Stimulated activated CD4-positive, alpha-beta T cell treated with anti-CD3 and anti-CD28 coated beads, Interleukin-1b, Interleukin-23, amount 100 ng/mL, for 1 hour (primary cell): ENCODE results near the gene CCDC30.
"Not testable (repeated sequence)": the region's sequence is repeated elsewhere in the genome, so short reads cannot be mapped to it uniquely, and the experiment has no call there.

Experiments used
- DNase-seq, 2 donors: peaks; one replicate each; pipeline ENCODE4 v3.0.0-alpha.2; 2020; ENCODE audit warnings: low read depth in 2 of 2

CCDC30 gene

DNA sequence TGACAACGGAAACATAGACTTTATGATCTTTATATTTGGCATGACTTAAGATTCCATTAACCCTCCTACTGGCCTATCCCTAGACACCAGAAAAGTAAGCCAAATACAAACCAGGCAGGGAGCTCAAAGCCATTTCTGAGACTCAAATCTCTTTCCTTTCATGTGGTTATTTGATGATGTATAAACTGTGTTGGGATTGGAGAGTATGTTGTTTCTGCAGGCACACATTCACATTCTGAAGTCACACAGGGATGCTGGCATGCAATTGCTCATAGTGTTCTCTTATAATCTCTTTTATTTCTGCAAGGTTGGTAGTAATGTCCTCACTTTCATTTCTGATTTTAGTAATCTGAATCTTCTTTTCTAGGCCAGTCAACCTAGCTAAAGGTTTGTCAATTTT is 13.0 kb upstream of the CCDC30 start:
- DNase-seq = no peak

DNA sequence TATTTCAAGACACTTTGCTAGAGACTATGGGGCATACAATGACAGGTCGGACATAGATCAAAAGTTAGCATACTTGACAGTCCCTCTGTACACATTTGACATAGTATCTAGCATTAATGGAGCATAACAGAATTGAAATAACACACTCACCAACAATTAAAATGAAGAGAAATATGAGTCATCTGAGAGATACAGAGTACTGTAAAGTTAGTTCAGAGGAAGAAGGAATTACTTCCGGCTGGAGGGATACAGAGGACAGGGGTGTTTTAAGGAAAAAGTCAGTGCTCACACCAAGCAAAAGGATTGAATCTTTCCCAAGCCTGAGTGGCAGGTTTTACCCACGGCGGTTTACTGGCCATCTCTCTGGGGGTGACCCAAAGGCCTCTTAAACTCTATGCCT is 9.7 kb upstream of the CCDC30 start:
- DNase-seq = no peak

DNA sequence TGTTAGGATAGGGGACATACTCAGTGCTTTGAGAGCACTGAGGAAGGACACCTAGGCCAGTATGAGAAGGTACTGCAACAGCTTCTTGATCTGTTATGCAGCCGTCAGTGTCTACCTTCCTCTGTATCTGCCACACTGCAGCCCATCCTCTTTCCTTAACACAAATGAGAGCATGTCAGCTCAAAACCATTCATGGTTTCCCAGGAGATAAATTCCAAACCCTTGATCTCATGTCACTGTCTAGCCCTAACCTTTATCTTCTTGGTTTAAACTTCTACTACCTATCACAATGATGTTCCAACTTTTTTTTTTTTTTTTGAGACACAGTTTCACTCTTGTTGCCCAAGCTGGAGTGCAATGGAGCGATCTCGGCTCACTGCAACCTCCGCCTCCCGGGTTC is 8.7 kb upstream of the CCDC30 start:
- DNase-seq = no peak

DNA sequence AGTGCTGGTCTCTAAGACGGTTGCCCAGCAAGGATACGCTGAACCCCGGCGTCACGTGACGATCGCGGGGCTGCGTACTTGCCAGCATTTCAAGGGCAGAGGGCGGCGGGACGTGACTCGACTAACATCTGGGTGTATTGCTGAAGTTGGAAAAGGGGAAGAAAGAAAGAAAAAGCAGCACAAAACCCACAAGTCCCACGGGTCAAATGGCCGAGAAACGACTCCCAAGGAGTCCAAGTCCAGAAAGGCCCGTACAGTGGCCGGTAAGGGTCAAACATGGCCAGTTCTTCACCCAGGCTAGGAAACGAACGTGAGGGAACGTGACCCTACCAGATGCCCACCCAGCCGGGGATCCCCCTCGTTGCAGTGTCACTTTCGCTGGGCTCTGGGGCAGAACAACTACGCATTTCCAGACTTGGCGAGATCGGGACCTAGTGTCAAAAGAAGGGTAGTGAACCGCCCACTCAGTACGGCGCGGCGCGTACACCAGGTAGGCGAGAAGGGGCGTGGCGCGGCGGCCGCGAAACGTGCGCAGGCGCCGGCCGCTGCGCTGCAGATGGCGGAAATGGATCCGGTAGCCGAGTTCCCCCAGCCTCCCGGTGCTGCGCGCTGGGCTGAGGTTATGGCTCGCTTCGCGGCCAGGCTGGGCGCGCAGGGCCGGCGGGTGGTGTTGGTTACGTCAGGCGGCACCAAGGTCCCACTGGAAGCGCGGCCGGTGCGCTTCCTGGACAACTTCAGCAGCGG is 6.9 kb upstream of the CCDC30 start, which contains the start of the genes PPCS and ZMYND12:
Gene PPCS (plus strand): TSS at position 534 of the 744 bp plus-strand sequence. CDS start 23 bp downstream, at position 557.
Gene ZMYND12 (minus strand): TSS at position 13 of the 744 bp plus-strand sequence. CDS start 25 bp downstream, outside the sequence.
- peak; percentile 70 to 80 for DNase-seq

DNA sequence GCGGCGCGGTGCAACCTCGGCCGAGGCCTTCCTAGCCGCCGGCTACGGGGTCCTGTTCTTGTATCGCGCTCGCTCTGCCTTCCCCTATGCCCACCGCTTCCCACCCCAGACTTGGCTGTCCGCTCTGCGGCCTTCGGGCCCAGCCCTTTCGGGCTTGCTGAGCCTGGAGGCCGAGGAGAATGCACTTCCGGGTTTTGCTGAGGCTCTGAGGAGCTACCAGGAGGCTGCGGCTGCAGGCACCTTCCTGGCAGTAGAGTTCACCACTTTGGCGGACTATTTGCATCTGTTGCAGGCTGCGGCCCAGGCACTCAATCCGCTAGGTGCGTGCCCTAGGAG is 6.4 kb upstream of the CCDC30 start:
- DNase-seq = peak in 1 of 2 donors; percentile 10

DNA sequence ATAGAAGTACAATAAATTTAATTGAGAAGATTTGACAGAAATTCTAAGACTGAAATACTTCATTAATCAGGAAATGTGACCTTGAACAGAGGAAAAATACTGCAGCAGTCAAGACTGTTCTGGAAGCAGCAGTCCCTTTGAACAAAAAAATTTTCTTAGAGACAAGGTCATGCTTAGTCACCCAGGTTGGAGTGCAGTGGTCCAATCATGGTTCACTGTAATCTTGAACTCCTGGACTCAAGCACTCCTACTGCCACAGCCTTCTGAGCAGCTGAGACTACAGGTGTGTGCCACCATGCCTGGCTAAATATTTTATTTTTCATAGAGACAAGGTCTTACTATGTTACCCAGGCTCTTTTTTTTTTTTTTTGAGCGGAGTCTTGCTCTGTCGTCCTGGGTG is 1.9 kb upstream of the CCDC30 start:
- DNase-seq = no peak

DNA sequence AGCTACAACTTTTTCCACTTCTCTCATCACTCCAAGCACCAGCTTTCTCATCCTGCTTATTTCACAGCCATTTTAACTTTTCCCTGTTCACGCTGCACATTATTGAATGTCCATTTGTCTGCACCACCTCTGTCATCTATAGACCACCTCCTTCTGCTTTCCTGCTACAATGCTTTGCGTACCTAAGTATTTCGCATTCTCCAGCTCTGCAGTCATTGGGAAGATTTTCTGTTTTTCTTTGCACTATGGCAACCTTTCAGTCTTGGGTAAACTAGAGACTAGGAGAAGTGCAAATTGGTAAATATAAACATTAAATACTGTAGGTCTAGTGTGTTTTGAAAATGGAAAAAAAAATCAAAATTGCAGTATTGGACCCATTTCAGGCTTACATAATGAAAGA is 835 bp downstream of the CCDC30 start:
- no peak for DNase-seq

DNA sequence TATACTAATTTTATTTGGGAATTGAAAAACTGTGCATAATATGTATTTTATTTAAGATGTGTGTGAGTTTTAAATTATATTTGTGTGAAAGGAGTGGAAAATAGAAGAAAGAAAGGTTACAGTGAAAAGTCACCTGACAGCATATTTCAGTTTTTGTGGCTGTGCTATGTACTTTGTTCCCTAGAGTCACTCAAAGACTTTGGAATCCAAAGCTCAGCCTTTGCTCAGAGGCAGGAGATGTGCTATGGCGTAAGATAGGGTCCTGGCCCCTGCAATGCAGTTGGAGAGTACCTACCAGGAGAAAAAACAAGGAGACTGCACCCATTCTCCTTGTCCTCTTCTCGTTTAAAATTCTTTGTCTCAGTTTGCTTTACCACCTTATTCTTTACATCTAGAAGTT is 2.9 kb downstream of the CCDC30 start:
- DNase-seq = no peak

DNA sequence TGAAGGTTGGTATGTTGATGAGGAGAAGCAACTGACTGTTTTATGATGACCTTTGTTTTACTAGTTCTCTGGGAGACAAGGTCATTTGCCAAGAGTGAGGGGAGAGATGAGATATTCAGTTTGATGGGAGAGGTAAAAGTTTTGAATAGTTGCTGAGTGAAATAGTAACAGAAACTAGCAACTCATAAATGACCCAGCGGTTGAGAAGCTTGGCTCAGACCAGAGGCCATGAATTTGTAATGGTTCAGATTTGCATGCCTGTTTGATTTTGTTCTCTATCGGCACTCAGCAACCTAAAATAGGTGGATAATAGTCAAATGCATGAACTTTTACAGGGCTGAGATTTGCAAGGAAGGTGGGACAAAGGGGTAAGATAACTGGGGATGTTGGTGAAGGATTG is 6.6 kb downstream of the CCDC30 start:
- DNase-seq = no peak

DNA sequence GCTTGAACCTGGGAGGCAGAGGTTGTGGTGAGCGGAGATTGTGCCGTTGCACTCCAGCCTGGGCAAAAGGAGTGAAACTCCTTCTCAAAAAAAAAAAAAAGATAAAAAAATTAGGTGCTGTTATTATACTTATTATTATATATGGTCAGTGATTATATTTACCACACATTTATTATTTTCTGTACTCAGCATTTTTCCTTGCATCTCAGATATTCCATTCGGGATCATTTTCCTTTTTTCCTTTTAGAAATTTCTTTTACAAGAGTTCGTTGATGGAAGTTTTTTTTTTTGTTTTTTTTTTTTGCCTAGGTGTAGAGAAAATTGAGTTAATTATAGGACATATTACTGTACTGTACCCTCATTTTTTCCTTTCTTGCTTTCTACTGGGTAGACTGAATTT is 13.5 kb downstream of the CCDC30 start:
- no peak for DNase-seq

DNA sequence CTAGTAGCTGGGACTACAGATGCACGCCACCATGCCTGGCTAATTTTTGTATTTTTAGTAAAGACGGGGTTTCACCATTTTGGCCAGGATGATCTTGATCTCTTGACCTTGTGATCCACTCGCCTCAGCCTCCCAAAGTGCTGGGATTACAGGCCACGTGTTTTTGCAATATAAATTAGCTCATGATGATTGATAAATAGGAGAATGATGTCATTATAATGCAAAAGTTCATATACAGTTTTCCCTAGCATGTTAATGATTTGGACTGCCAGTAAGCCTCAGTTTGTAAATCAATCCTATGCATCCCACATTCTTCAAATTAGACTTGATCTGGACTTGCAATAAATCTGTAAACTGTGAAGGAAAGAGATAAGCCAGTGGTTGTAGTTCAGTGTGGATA is 14.3 kb downstream of the CCDC30 start:
- DNase-seq = not testable (repeated sequence)

DNA sequence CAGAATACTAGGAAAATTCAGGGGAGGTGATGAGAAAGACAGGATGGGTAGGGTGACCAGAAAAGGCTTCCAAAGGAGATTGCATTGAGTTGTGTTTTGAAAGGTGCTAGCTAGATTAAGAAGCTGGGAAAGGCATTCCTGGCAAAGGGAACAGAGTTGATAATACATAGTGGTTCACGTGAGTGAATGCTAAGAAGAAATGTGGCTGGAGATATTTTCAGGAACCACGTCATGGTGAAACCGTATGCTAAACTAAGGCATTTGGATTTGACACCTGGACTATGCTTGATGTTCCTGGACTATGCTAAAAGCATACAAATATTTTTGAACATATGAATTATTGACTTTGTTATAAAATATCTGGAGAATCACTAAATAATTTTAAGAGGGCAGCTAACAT is 14.7 kb downstream of the CCDC30 start:
- no peak for DNase-seq

DNA sequence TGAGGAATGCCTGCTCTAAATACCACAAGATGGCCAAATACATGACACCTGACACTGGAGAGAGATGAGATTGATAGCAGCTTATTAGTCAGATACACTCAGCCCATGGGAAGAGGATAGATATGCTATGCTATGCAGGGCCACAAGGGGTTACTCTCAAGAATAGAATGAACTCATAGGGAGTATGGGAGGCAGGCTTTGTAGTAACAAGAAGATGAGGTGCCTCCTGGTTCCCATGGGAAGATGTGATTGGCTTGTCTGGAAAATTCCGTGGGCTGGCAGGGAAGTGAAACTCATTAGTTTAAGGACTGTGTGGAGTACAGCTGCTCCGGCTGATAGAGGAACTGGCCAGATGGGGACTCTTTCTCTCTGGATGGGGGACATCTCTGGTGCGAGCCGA is 16.5 kb downstream of the CCDC30 start:
- DNase-seq = no peak

DNA sequence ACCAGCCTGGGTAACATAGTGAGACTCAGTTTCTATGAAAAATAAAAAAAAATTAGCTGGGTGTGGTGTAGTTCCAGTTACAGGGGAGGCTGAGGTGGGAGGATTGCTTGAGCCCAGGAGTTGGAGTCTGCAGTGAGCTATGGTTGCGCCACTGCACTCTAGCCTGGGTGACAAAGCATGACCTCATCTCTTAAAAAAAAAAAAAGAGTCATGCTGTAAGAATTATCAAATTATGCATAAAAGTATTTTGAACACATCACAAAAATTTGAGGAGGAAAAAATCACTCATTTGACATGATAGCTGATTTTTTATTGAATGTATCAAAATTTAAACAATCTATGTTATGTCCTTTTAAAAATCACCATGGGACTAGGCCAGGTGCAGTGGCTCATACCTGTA is 17.8 kb downstream of the CCDC30 start:
- no peak for DNase-seq

DNA sequence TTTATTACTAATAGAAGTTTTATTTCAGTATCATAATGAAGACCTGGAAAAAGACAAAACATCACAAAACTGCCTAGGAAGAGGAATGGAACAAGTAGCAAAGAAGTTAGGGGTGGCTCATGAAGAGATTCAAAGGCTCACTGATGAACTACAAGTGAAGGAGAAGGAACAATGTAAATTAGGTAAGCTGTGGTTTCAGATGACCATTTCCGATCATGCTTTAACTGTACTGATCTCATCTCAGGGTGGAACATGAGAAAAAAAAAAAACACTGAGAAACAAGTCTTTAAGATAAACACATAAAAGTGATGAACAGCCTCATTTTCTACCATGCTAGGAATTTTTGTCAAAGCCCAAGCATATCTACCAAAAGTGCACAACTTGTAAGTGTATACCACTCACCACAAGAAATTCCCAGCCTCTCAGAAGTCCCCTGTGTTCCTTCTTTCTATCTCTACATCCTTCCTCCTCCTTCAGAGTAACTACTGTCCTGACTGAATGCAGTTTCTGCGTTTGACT is 19.6 kb downstream of the CCDC30 start:
- no peak for DNase-seq

DNA sequence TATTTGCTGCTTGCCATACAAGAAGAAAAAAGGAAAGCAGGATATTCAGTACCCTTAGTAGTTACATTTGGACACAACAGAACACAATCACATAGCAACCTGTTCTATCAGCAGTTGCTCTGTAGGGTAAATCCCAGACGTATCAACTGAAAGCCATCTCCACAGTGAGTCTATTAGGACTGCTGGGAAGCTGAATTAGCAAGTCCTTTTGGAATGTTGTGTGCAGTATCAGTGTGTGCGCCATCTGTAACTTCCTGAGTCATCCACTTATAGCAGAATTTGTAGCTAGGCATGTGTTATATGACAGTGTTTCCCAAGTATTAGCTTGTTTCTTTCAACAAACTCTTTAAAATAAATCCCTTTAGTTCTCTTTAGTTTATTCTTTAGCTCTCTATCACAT is 21.3 kb downstream of the CCDC30 start:
- no peak for DNase-seq

DNA sequence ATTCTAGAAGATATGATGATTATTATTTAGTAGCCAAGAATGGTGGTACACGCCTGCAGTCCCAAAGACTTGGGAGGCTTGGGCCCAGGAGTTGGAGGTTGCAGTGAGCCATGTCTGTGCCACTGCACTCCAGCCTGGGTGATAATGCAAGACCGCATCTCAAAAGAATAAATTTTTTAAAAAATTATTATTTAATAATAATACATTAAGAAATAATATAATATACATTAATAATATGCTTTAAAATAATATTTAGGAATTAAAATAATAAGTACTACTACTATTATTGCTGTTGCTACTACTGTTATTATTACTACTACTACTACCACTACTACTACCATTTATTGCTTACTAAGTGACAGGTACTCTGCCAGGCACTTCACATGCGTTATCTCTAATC is 27.2 kb downstream of the CCDC30 start:
- no peak for DNase-seq

DNA sequence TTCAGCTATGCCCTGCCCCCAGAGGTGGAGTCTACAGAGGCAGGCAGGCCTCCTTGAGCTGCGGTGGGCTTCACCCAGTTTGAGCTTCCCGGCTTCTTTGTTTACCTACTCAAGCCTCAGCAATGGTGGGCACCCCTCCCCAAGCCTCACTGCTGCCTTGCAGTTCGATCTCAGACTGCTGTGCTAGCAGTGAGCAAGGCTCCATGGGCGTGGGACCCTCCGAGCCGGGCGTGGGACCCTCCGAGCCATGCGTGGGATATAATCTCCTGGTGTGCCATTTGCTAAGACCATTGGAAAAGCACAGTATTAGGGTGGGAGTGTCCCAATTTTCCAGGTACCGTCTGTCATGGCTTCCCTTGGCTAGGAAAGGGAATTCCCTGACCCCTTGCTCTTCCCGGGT is 38.9 kb downstream of the CCDC30 start:
- DNase-seq = not testable (repeated sequence)

DNA sequence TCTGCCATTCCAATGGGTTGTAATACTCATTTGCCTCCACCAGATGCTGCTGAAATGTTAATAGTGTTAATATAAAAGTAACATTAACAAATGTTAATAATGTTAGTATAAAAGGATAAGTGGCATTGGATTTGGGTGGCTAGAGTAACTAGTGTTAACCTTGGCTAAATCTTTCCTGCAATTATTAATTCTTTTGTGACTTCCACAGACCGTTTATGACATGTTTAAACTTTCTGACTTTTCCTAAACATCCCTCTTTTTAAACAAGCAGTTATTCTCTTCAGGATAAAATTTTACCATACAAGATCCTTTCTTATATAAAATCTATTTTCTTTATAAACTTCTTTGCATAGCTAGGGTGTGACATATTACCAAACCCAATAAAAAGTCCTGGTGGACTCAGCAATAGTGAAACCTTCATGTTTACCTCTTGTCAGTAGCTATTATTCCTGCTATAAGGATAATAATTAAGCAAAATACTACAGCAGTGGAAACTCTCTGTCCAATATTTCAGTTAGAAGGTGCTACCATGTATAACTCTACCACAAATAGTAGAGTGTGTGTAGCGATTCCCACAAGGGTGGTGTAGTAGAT is 41.5 kb downstream of the CCDC30 start:
- no peak for DNase-seq

DNA sequence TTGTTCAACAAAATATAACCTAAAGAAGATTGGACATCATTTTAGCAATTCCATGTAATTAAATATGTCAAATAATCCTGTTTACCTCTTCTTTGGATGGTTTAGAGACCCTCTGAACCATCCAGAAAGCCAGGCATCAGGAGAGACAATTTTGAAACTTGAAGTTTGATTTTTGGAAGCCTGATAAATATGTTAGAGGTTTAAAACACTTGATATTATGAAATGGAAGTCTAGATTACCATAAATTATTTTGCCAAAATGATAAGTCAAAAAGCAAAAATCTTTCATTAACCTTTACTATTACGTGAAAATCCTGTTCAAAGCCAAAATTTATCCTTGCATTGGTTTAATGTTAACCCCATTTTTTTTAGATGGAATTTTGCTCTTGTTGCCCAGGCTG is 43.5 kb downstream of the CCDC30 start:
- no peak for DNase-seq

DNA sequence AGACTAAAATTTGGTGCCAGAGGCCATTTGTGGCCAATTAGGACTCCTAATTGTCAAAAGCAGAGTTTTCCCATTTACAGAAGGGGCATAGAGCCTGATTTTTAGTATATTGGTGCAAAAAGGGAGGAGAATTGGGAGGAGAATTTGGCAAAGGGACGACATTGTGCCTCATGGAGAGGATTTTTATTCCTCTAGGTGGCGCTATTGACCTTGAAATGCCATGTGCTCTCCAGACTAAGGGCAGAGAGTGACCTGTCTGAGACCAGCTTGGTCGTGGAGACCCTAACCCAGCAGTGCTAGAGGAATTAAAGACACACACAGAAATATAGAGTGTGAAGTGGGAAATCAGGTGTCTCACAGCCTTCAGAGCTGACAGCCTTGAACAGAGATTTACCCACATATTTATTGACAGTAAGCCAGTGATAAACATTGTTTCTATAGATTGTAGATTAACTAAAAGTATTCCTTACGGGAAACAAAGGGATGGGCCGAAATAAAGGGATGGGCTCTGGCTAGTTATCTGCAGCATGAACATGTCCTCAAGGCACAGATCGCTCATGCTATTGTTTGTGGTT is 48.6 kb downstream of the CCDC30 start:
- DNase-seq = not testable (repeated sequence)

DNA sequence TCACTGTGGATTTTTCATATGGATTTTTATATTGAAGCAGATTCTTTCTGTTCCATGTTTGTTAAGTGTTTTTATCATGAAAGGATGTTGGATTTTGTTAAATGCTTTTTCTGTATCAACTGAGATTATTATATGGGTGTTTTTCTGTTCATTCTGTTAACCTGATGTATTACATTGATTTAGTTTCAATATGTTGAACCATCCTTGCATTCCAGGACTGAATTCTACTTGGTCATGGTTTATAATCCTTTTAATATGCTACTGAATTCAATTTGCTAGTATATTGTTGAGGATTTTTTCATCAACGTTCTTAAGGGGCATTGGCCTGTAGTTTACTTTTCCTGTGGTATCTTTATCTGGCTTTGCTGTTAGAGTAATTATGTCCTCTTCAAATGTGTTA is 55.8 kb downstream of the CCDC30 start:
- DNase-seq = no peak

DNA sequence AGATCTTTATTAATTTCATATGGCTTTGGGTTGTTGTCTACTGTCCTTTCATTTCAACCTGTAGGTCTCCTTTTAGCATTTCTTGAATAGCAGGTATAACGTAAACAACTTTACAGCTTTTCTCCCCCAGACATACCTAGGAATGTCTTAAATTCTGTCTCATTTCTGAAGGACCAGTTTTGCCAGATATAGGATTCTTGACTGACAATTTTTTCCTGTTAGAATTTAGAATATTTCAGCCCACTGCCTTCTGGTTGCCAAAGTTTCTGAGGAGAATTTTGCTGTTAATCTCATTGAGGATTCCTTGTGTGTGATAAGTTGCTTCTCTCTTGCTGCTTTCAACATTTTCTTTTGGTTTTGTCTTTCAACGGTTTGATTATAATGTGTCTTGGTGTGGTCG is 60.1 kb downstream of the CCDC30 start:
- DNase-seq = no peak
